ENCODE results near the gene ATP6V1G2. TPM values are rescaled to one million over a fixed set of nuclear protein-coding genes. Genes with fewer than 3 reads are reported as not detected.
"Not testable (repeated sequence)": the region's sequence is repeated elsewhere in the genome, so short reads cannot be mapped to it uniquely, and the experiment has no call there.

The ATP6V1G2 gene
- polyA plus RNA-seq, 4 donors, result 0.81 to 6.3 (median 1.9) TPM

GRCh38 chr6:31559606-31559957 lies 13.2 kb upstream of the ATP6V1G2 start:
- H3K27ac ChIP-seq (ENCODE audit: low read depth in 1 of 3, low read length in 2 of 3), result peak overlapping the region in 2 of 3 donors; percentile 28 to 52
- H3K9me3 ChIP-seq (ENCODE audit: control insufficient read depth in 2 of 2, insufficient read depth in 1 of 2, low read depth in 1 of 2, low read length in 1 of 2), result no peaks in the 10 kb centered on the region
- no peaks in the 10 kb centered on the region for H3K27me3 ChIP-seq (ENCODE audit: control insufficient read depth in 3 of 3, insufficient read depth in 3 of 3, low read length in 3 of 3)
- DNase-seq (no peak), FAIRE-seq (no peak)
- WGBS, 3 donors, result 63 to 68% (median 64%) methylated on average over 4 of the region's 4 CpGs
- peaks cover 4 to 46% (median 9%) of the 10 kb centered on the region in 3 donors for H3K36me3 ChIP-seq (ENCODE audit: control insufficient read depth in 3 of 3, insufficient read depth in 2 of 3, low read depth in 1 of 3, low read length in 3 of 3)
- H3K4me3 ChIP-seq (ENCODE audit: low read depth in 1 of 3, low read length in 3 of 3), result no peak overlapping the region
- peaks cover 0 to 5% (median 0%) of the 10 kb centered on the region in 3 donors for H3K4me1 ChIP-seq (ENCODE audit: control insufficient read depth in 3 of 3, insufficient read depth in 2 of 3, low read depth in 1 of 3, low read length in 2 of 3)

DNA sequence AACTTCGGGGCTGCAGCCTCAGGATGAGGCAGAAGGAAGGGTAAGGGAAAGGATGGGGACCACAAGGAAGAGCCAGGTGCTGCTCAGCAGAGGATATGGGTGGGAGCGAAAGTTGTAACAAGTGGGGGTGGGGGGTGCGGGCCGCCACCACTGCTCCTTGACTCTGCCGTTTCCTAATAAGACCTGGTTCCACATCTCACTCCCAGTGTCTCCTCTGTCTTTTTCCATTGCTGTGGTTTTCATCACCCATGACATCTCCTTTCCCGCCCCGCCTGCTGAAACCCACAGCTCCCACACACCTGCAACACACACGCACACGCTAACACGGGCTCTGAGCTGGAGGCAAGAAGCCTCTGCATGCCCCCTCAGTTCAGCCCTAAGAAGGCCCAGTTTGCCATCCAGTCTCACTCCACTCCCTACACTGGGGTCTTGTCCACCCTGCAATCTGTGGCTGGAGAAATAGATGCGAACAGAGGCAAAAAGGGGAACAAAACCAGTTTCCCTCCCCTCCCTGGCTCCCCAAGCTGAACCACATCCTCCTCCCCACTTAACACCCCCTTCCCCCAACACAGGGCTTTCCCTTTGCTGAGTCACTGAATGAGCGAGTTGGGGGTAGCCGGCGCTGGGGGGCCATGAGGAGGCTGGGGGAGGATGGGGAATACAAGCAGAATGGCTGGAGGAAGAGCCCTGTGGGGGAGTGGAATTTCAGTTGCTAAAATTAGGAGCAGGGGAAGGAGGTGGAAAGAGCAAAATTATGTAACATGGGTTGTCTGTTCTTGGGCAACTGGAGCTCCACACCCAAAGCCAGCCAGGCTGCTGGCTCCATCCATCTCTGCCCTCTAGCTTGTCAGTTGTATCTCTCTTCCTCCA lies 12.5 kb upstream of the ATP6V1G2 start:
- DNase-seq (no peak), FAIRE-seq (no peak)
- Histone ChIP-seq H3K4me1 (ENCODE audit: control insufficient read depth in 3 of 3, insufficient read depth in 2 of 3, low read depth in 1 of 3, low read length in 2 of 3) (peaks cover 0 to 5% (median 0%) of the 10 kb centered on the region in 3 donors), H3K27ac (ENCODE audit: low read depth in 1 of 3, low read length in 2 of 3) (peak overlapping the region in 1 of 3 donors; percentile 52), H3K27me3 (ENCODE audit: control insufficient read depth in 3 of 3, insufficient read depth in 3 of 3, low read length in 3 of 3) (no peaks in the 10 kb centered on the region), H3K9me3 (ENCODE audit: control insufficient read depth in 2 of 2, insufficient read depth in 1 of 2, low read depth in 1 of 2, low read length in 1 of 2) (no peaks in the 10 kb centered on the region), H3K36me3 (ENCODE audit: control insufficient read depth in 3 of 3, insufficient read depth in 2 of 3, low read depth in 1 of 3, low read length in 3 of 3) (peaks cover 4 to 50% (median 9%) of the 10 kb centered on the region in 3 donors), H3K4me3 (ENCODE audit: low read depth in 1 of 3, low read length in 3 of 3) (no peak overlapping the region)
- 62 to 83% (median 68%) methylated on average over 13 to 14 of the region's 14 CpGs for WGBS, 3 donors

GRCh38 chr6:31558318-31558625 lies 11.9 kb upstream of the ATP6V1G2 start:
- FAIRE-seq (no peak), DNase-seq (no peak)
- no peaks in the 10 kb centered on the region for H3K9me3 ChIP-seq (ENCODE audit: control insufficient read depth in 2 of 2, insufficient read depth in 1 of 2, low read depth in 1 of 2, low read length in 1 of 2)
- H3K4me1 ChIP-seq (ENCODE audit: control insufficient read depth in 3 of 3, insufficient read depth in 2 of 3, low read depth in 1 of 3, low read length in 2 of 3), result peaks cover 0 to 5% (median 0%) of the 10 kb centered on the region in 3 donors
- H3K27ac ChIP-seq (ENCODE audit: low read depth in 1 of 3, low read length in 2 of 3), result no peak overlapping the region
- no peaks in the 10 kb centered on the region for H3K27me3 ChIP-seq (ENCODE audit: control insufficient read depth in 3 of 3, insufficient read depth in 3 of 3, low read length in 3 of 3)
- H3K4me3 ChIP-seq (ENCODE audit: low read depth in 1 of 3, low read length in 3 of 3), result no peak overlapping the region
- 82 to 96% (median 91%) methylated on average over 8 of the region's 8 CpGs for WGBS, 3 donors
- peaks cover 4 to 53% (median 9%) of the 10 kb centered on the region in 3 donors for H3K36me3 ChIP-seq (ENCODE audit: control insufficient read depth in 3 of 3, insufficient read depth in 2 of 3, low read depth in 1 of 3, low read length in 3 of 3)

DNA sequence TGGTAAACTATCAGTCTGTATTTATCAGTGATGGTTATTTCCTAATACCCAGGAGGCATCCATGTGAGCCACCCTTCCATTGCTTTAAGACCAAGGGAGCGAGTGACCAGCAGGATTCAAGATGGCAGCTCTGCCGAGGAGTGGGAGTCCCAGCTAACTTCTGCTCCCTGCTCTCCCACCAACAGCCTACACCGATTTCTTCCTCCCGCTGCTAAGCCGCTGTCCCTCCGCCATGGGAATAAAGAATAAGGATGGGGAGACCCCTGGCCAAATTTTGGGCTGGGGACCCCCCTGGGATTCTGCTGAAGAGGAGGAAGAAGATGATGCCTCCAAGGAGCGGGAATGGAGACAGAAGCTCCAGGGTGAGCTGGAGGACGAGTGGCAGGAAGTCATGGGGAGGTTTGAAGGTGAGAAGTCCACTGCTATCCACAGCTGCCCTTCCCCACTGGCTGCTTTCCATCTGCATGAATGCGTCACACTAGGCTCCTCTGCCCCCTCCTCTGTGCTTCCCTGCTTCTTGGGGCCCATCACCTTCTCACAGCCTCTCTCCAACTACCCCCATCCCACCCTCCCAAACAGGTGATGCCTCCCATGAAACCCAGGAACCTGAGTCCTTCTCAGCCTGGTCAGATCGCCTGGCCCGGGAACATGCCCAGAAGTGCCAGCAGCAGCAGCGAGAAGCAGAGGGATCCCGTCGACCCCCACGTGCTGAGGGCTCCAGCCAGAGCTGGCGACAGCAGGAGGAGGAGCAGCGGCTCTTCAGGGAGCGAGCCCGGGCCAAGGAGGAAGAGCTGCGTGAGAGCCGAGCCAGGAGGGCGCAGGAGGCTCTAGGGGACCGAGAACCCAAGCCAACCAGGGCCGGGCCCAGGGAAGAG lies 11.3 kb upstream of the ATP6V1G2 start:
- WGBS, 3 donors, result 74 to 85% (median 83%) methylated on average over 23 to 24 of the region's 24 CpGs
- peaks cover 4 to 57% (median 9%) of the 10 kb centered on the region in 3 donors for H3K36me3 ChIP-seq (ENCODE audit: control insufficient read depth in 3 of 3, insufficient read depth in 2 of 3, low read depth in 1 of 3, low read length in 3 of 3)
- no peak for FAIRE-seq
- no peaks in the 10 kb centered on the region for H3K27me3 ChIP-seq (ENCODE audit: control insufficient read depth in 3 of 3, insufficient read depth in 3 of 3, low read length in 3 of 3)
- no peak overlapping the region for H3K4me3 ChIP-seq (ENCODE audit: low read depth in 1 of 3, low read length in 3 of 3)
- H3K4me1 ChIP-seq (ENCODE audit: control insufficient read depth in 3 of 3, insufficient read depth in 2 of 3, low read depth in 1 of 3, low read length in 2 of 3), result peaks cover 0 to 5% (median 0%) of the 10 kb centered on the region in 3 donors
- no peak for DNase-seq
- no peak overlapping the region for H3K27ac ChIP-seq (ENCODE audit: low read depth in 1 of 3, low read length in 2 of 3)
- no peaks in the 10 kb centered on the region for H3K9me3 ChIP-seq (ENCODE audit: control insufficient read depth in 2 of 2, insufficient read depth in 1 of 2, low read depth in 1 of 2, low read length in 1 of 2)

DNA sequence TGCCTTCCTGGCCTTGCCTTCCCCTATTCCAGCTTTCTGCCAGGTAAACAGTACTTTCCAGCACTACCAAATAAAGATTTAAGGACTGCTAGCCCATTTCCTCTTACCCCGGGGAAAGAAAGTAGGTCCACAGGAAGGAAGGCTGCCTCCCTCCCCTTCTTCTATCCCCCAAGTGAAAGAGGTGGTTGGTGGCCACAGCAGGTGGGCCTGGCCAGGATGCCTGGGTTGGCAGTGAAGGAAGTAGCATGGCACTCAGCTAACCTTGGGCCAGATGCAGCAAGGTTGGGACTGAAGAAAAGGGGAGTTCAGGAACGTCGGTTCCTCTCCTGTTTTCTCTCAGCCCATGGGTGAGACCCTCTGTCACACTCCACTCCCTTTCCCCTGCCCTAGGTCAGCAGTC lies 9.9 kb upstream of the ATP6V1G2 start:
- peaks cover 0 to 5% (median 0%) of the 10 kb centered on the region in 3 donors for H3K4me1 ChIP-seq (ENCODE audit: control insufficient read depth in 3 of 3, insufficient read depth in 2 of 3, low read depth in 1 of 3, low read length in 2 of 3)
- peaks cover 4 to 64% (median 9%) of the 10 kb centered on the region in 3 donors for H3K36me3 ChIP-seq (ENCODE audit: control insufficient read depth in 3 of 3, insufficient read depth in 2 of 3, low read depth in 1 of 3, low read length in 3 of 3)
- no peak for FAIRE-seq
- H3K9me3 ChIP-seq (ENCODE audit: control insufficient read depth in 2 of 2, insufficient read depth in 1 of 2, low read depth in 1 of 2, low read length in 1 of 2), result no peaks in the 10 kb centered on the region
- H3K27ac ChIP-seq (ENCODE audit: low read depth in 1 of 3, low read length in 2 of 3), result no peak overlapping the region
- H3K4me3 ChIP-seq (ENCODE audit: low read depth in 1 of 3, low read length in 3 of 3), result no peak overlapping the region
- WGBS, 3 donors, result 66 to 85% (median 74%) methylated on average over 3 of the region's 3 CpGs
- no peak for DNase-seq
- H3K27me3 ChIP-seq (ENCODE audit: control insufficient read depth in 3 of 3, insufficient read depth in 3 of 3, low read length in 3 of 3), result no peaks in the 10 kb centered on the region

GRCh38 chr6:31551371-31551770 lies 5.0 kb upstream of the ATP6V1G2 start:
- peak; percentile 32 to 46 for DNase-seq
- H3K27ac ChIP-seq (ENCODE audit: low read depth in 1 of 3, low read length in 2 of 3); FAIRE-seq; H3K27me3 ChIP-seq (ENCODE audit: control insufficient read depth in 3 of 3, insufficient read depth in 3 of 3, low read length in 3 of 3); H3K9me3 ChIP-seq (ENCODE audit: control insufficient read depth in 2 of 2, insufficient read depth in 1 of 2, low read depth in 1 of 2, low read length in 1 of 2); H3K4me3 ChIP-seq (ENCODE audit: low read depth in 1 of 3, low read length in 3 of 3); H3K4me1 ChIP-seq (ENCODE audit: control insufficient read depth in 3 of 3, insufficient read depth in 2 of 3, low read depth in 1 of 3, low read length in 2 of 3): not testable (repeated sequence)
- 45 to 56% (median 51%) methylated on average over 4 to 5 of the region's 5 CpGs for WGBS, 3 donors
- peaks cover 0 to 41% (median 3%) of the 10 kb centered on the region in 3 donors for H3K36me3 ChIP-seq (ENCODE audit: control insufficient read depth in 3 of 3, insufficient read depth in 2 of 3, low read depth in 1 of 3, low read length in 3 of 3)

- Histone ChIP-seq H3K4me3 (ENCODE audit: low read depth in 1 of 3, low read length in 3 of 3) (no peak overlapping the region), H3K4me1 (ENCODE audit: control insufficient read depth in 3 of 3, insufficient read depth in 2 of 3, low read depth in 1 of 3, low read length in 2 of 3) (peaks cover 3 to 9% (median 5%) of the 10 kb centered on the region in 3 donors), H3K9me3 (ENCODE audit: control insufficient read depth in 2 of 2, insufficient read depth in 1 of 2, low read depth in 1 of 2, low read length in 1 of 2) (peaks cover 0 to 3% of the 10 kb centered on the region in 2 donors), H3K27ac (ENCODE audit: low read depth in 1 of 3, low read length in 2 of 3) (peak overlapping the region in 1 of 3 donors; percentile 55), H3K27me3 (ENCODE audit: control insufficient read depth in 3 of 3, insufficient read depth in 3 of 3, low read length in 3 of 3) (no peaks in the 10 kb centered on the region), H3K36me3 (ENCODE audit: control insufficient read depth in 3 of 3, insufficient read depth in 2 of 3, low read depth in 1 of 3, low read length in 3 of 3) (peaks cover 0 to 27% (median 3%) of the 10 kb centered on the region in 3 donors)
- 91 to 97% (median 94%) methylated on average over 2 of the region's 2 CpGs for WGBS, 3 donors
- FAIRE-seq (no peak), DNase-seq (no peak)
Measured at GRCh38 chr6:31548544-31548873, 2.1 kb upstream of the ATP6V1G2 start.

GRCh38 chr6:31547727-31548543 lies 1.5 kb upstream of the ATP6V1G2 start:
- DNase-seq (no peak), FAIRE-seq (no peak)
- Histone ChIP-seq H3K4me3 (ENCODE audit: low read depth in 1 of 3, low read length in 3 of 3) (peak overlapping the region in 2 of 3 donors; percentile 56 to 66), H3K36me3 (ENCODE audit: control insufficient read depth in 3 of 3, insufficient read depth in 2 of 3, low read depth in 1 of 3, low read length in 3 of 3) (peaks cover 0 to 24% (median 3%) of the 10 kb centered on the region in 3 donors), H3K9me3 (ENCODE audit: control insufficient read depth in 2 of 2, insufficient read depth in 1 of 2, low read depth in 1 of 2, low read length in 1 of 2) (peaks cover 0 to 3% of the 10 kb centered on the region in 2 donors), H3K4me1 (ENCODE audit: control insufficient read depth in 3 of 3, insufficient read depth in 2 of 3, low read depth in 1 of 3, low read length in 2 of 3) (peaks cover 3 to 12% (median 5%) of the 10 kb centered on the region in 3 donors), H3K27me3 (ENCODE audit: control insufficient read depth in 3 of 3, insufficient read depth in 3 of 3, low read length in 3 of 3) (no peaks in the 10 kb centered on the region), H3K27ac (ENCODE audit: low read depth in 1 of 3, low read length in 2 of 3) (peak overlapping the region; percentile 70 to 86 (median 81))
- WGBS, 3 donors, result 71 to 78% (median 78%) methylated on average over 24 of the region's 24 CpGs
